ENCODE results near the gene WDR82. TPM values are rescaled to one million over a fixed set of nuclear protein-coding genes. Genes with fewer than 3 reads are reported as not detected.

The WDR82 gene
- total and polyA plus RNA-seq, 2 of the 8 experiments (the other 6 are each of a cell fraction or from before 2014, with no cell fraction given), result 33.5 to 82.7 TPM

- ChIA-PET CTCF (ENCODE audit: partially characterized antibody) (interaction anchor here (1.7 to 2.7 kb wide), 3 partner anchors 11 to 118 kb away, joined by 3 to 11 read pairs (median 7); no protein-coding TSS in a partner anchor), POLR2A (ENCODE audit: partially characterized antibody) (interaction anchor here (0.6 to 2.3 kb wide), 4 partner anchors 11 to 33 kb away, joined by 3 to 6 read pairs (median 4); partner anchors contain the start of gene WDR82)
- 89% methylated on average over 9 of the region's 9 CpGs; no CpG with 5 or more reads in 1 of the 2 experiments for WGBS, 2 experiments (ENCODE audit: extremely low coverage in 1 of 2, insufficient coverage in 1 of 2, insufficient read length in 1 of 2, insufficient replicate concordance in 2 of 2, low coverage in 1 of 2, low lambda C conversion rate in 2 of 2, missing lambda C conversion rate in 1 of 2)
- TF ChIP-seq KDM4A (IDR thresholded peaks at IDR 0.05; ENCODE audit: low read depth, low read length, severe bottlenecking) (no peak), RAD21 (IDR thresholded peaks at IDR 0.05 in 1 of 2, conservative IDR thresholded peaks at IDR 0.05 in 1 of 2; ENCODE audit: low read depth in 2 of 2, low read length in 2 of 2) (no peak), TAF7 (optimal IDR thresholded peaks at IDR 0.05; ENCODE audit: borderline replicate concordance, low read depth, low read length) (no peak), POU5F1 (IDR thresholded peaks at IDR 0.05; ENCODE audit: low read depth, low read length) (no peak), NANOG (IDR thresholded peaks at IDR 0.05; ENCODE audit: insufficient read depth, low read depth, low read length, poor library complexity, severe bottlenecking) (no peak), RFX5 (IDR thresholded peaks at IDR 0.05; ENCODE audit: borderline replicate concordance, low read depth, low read length) (no peak), USF2 (IDR thresholded peaks at IDR 0.05; ENCODE audit: low read length) (no peak), HDAC2 (IDR thresholded peaks at IDR 0.05; ENCODE audit: borderline replicate concordance in 1 of 2, low read depth in 2 of 2, low read length in 2 of 2) (no peak), SAP30 (IDR thresholded peaks at IDR 0.05; ENCODE audit: insufficient read depth, insufficient replicate concordance, low read length) (no peak)
Observed at GRCh38 chr3:52310861-52311575, 32.6 kb upstream of the WDR82 start.

More at GRCh38 chr3:52310861-52311575, 32.6 kb upstream of the WDR82 start:
- H3K79me1 ChIP-seq (ENCODE audit: low read depth, low read length), result no peaks in the 10 kb centered on the region
- no peak overlapping the region for H3K23ac ChIP-seq (ENCODE audit: insufficient read length)
- no peak overlapping the region for H3K14ac ChIP-seq (ENCODE audit: insufficient read length)
- no peak overlapping the region for H3K18ac ChIP-seq (ENCODE audit: extremely low read depth, low read length)
- H4K91ac ChIP-seq (replicated peaks; ENCODE audit: insufficient read length, low read length), result peak overlapping the region; percentile 22
- no peaks in the 10 kb centered on the region for H3K23me2 ChIP-seq (ENCODE audit: low read depth, low read length)
- no peak overlapping the region for H2BK20ac ChIP-seq (ENCODE audit: low read length)
- no peak overlapping the region for H2AK5ac ChIP-seq (ENCODE audit: low read depth, low read length)
- no peak overlapping the region for H2BK15ac ChIP-seq (ENCODE audit: low read length)
- H3K27ac ChIP-seq (ENCODE audit: low read depth, low read length), result no peak overlapping the region
- H3K4me1 ChIP-seq (replicated peaks in 1 of 4; ENCODE audit: control insufficient read depth in 3 of 4, insufficient read depth in 4 of 4, low read length in 3 of 4), result no peaks in the 10 kb centered on the region; a peak in 1 of 7 replicates
- peak overlapping the region; percentile 57; the same call in 1 of the 2 replicates for H4K8ac ChIP-seq (ENCODE audit: extremely low read depth, insufficient read depth, low read length)
- H3K4me3 ChIP-seq (ENCODE audit: extremely low read depth in 1 of 4, insufficient read depth in 2 of 4, low read depth in 3 of 4, low read length in 4 of 4), result no peak overlapping the region
- FAIRE-seq (no peak), DNase-seq (ENCODE audit: low read depth in 1 of 2, low spot score in 2 of 2) (no peak)
- peaks cover 0 to 2% of the 10 kb centered on the region in 2 experiments for H4K20me1 ChIP-seq (replicated peaks in 1 of 2; ENCODE audit: control insufficient read depth in 1 of 2, insufficient read depth in 2 of 2, low read length in 2 of 2)
- H3K9me3 ChIP-seq (ENCODE audit: insufficient read depth in 2 of 2, low read depth in 1 of 2, low read length in 1 of 2), result no peaks in the 10 kb centered on the region
- H3K4me2 ChIP-seq (ENCODE audit: insufficient read depth in 1 of 2, low read depth in 2 of 2, low read length in 2 of 2), result no peak overlapping the region
- H3K79me2 ChIP-seq (ENCODE audit: control insufficient read depth in 1 of 2, insufficient read depth in 2 of 2, low read length in 2 of 2), result no peaks in the 10 kb centered on the region
- H2AFZ ChIP-seq (ENCODE audit: low read length), result no peak overlapping the region
- H2BK12ac ChIP-seq (ENCODE audit: low read depth, low read length), result no peak overlapping the region
- H3K9ac ChIP-seq (replicated peaks in 1 of 4; ENCODE audit: extremely low read depth in 1 of 4, low read depth in 3 of 4, low read length in 3 of 4), result no peak overlapping the region; a peak in 1 of 7 replicates
- no peak overlapping the region for H3K4ac ChIP-seq (replicated peaks; ENCODE audit: insufficient read length, low read depth, low read length)
- no peak overlapping the region for H3K56ac ChIP-seq (replicated peaks; ENCODE audit: insufficient read length, low read depth, low read length)
- H3K36me3 ChIP-seq (ENCODE audit: control insufficient read depth in 2 of 4, insufficient read depth in 4 of 4, low read length in 3 of 4), result no peaks in the 10 kb centered on the region; a peak in 1 of 8 replicates
- no peak overlapping the region for H4K5ac ChIP-seq (ENCODE audit: insufficient read length, low read depth, low read length)
- H2BK120ac ChIP-seq (replicated peaks; ENCODE audit: low read depth, low read length), result no peak overlapping the region
- no peak overlapping the region for H2BK5ac ChIP-seq (ENCODE audit: low read depth, low read length)
- H3K27me3 ChIP-seq (replicated peaks in 1 of 4; ENCODE audit: control insufficient read depth in 3 of 4, extremely low read depth in 1 of 4, insufficient read depth in 3 of 4, low read length in 3 of 4), result peaks cover 0 to 3% (median 0%) of the 10 kb centered on the region in 4 experiments; a peak in 1 of 7 replicates
